T-helper 2 cell (primary cell): ENCODE measurements around the gene MOG.

ENCODE experiments used
- DNase-seq, 5 experiments: peaks; one replicate each; pipeline versions ENCODE4 v3.0.0 to v3.0.0-alpha.2; 2012 to 2022

Gene MOG

DNA sequence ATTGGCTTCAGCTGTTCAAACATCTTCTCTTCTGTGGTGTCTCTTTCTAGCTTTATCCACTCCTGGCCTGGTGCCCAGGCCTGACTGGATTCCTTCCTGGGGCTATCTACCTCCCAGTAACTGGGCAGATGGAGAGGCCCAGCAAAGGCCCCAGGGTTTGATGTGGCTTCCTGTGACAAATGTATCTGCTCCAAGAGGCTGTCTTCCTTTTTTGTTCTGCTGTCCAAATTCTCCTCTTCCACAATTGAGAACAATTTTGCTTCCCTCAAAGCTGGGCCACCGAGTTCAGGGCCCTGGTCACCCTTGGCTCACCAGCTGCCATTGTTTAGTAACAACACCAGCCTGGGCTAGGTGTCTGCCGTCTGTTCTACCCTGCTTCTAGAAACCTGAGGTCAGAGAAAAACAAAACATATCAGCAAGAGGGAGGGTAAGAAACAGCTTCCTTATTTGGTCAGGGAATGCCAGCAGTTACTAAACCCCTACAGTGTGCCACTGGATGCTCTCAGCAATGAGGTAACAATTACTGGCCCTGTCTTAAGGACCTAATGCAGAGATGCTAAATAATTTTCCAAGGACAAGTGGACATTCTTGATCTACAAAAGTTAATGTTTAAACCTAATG, 20.2 kb downstream of the MOG start:
- no peak for DNase-seq

DNA sequence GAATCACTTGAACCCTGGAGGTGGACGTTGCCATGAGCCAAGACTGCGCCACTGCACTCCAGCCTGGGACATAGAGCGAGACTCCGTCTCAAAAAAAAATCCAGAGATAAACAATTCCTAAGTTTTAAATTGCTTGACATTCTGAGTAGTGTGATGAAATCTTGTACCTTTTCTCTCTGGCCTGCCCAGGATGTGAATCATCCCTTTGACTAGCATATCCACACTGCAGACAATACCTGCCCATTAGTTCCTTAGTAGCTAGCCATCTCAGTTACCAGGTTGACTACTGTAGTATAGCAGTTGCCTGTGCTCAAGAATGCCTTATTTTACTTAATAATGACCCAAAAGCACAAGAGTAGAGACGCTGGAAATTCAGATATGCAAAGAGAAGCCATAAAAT, 21.2 kb downstream of the MOG start:
- DNase-seq, result no peak

DNA sequence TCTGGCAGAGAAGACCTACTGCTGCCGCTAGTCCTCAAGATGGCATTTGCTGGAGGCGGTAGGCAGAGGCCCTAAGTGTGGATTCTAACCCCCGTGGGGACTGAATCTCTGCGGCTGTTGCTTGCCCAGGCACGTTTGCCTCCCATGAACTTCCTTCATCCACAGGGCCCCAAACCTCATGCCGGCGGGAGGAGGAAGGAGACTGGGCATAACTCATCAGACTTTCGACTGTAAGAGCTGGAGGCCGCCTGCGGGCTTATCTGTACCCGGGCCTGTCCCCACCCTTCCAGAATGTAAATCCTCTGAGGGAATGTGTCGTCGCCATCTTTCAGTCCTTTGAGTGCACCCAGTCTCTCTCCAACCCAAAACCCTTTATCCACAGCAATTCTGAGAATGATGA, 23.1 kb downstream of the MOG start:
- no peak for DNase-seq

DNA sequence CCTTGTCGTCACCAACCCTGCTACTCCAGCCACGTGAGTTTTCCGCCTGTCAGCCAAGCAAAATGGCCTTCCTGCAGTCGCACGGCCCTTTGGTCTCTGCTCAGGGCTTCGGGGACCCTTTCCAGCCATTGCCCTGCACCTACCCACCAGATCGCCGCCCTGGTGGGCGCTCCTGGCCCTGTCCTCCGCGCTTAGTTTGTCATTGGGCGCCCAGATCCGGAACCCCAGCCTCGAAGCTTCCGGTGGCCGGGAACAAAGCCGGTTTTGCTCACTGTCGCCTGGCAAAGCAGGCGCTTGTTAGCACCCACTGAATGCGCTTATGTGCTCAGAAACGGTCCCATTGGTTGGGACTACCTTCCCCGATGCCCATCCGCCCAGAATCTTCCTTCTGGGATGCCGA, 23.5 kb downstream of the MOG start:
- DNase-seq, result no peak

DNA sequence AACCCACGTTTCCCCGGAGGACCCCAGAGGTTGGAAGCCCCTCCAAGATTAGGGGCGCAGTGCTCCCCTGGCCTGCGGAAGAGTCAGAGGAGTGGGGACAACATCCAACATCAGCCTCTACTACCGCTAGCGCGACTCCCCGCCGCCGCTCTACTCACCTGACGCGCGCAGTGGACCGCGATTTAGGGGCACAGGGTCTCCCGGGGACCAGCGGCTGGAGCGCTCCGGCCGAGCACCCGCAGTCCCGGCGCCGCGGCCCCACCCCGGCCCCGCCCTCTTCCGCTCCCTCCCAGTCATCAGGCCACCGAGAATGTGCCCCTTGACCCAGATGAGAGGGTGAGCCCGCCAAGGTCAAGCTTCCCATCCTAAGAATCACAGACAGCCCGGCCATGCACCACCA, 24.0 kb downstream of the MOG start, which contains the start of gene ZFP57:
Gene ZFP57 (minus strand): TSS at position 249 of the 400 bp plus-strand sequence. CDS start 4,149 bp downstream, outside the sequence.
- no peak for DNase-seq

DNA sequence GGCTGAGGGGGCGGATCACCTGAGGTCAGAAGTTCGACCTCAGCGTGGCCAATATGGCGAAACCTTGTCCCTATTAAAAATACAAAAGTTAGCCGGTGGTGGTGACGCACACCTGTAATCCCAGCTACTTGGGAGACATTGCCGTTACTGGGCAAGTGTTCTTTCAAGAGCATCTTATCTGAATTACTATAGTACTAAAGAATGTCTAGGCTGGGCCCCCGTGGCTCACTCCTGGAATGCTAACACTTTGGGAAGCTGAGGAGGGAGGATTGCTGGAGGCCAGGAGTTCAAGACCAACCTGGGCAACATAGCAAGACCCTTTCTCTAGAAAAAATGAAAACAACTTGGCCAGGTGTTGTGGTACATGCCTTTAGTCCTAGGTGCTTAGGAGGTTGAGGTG, 24.9 kb downstream of the MOG start:
- DNase-seq, result no peak

DNA sequence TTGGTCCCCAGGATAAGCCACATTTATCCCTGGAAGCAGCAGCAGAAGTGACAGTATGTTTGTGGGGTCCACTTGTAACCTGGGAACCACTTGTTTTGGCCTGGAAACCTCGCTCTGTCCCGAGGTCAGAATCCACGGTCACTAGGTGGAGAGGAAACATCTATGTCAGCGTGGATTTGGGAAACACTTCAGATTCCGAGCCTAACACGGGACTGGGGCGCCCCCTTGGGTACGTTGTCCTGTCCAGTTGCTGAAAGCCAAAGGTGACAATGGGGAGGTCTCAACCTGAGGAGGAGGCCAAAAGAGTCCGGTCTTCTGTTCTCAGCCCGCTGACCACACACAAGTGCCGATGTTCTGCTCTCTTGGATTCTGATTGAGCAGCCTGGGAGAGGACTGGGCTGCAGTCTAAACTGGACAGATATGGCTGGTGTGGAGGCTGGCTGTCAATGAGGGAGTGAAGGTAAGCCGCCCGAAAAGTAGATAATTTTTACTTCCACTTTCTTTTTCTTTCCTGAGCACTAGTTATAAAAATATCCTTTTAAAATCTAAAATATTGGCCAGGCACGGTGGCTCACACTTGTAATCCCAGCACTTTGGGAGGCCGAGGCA, 28.9 kb downstream of the MOG start:
- DNase-seq, result no peak

DNA sequence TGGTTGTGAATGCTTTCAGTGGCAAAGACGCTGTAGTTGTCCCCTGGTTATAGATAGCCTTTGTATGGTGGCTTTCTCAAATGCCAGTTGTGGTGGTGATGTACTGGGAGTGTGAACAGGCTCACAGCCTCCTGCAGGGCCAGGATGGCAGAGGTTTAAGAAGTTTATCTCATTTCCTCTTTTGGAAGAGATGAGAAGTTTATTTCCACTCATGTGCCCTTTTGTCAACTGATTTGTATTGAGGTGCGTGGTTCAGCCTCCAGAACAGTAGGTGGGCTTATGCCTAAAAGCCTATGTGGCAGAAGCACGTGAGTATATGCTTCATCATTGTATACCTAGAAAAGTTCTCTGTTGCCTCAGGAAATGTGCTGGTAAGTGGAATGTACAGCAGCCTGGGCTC, 37.7 kb downstream of the MOG start:
- no peak for DNase-seq

DNA sequence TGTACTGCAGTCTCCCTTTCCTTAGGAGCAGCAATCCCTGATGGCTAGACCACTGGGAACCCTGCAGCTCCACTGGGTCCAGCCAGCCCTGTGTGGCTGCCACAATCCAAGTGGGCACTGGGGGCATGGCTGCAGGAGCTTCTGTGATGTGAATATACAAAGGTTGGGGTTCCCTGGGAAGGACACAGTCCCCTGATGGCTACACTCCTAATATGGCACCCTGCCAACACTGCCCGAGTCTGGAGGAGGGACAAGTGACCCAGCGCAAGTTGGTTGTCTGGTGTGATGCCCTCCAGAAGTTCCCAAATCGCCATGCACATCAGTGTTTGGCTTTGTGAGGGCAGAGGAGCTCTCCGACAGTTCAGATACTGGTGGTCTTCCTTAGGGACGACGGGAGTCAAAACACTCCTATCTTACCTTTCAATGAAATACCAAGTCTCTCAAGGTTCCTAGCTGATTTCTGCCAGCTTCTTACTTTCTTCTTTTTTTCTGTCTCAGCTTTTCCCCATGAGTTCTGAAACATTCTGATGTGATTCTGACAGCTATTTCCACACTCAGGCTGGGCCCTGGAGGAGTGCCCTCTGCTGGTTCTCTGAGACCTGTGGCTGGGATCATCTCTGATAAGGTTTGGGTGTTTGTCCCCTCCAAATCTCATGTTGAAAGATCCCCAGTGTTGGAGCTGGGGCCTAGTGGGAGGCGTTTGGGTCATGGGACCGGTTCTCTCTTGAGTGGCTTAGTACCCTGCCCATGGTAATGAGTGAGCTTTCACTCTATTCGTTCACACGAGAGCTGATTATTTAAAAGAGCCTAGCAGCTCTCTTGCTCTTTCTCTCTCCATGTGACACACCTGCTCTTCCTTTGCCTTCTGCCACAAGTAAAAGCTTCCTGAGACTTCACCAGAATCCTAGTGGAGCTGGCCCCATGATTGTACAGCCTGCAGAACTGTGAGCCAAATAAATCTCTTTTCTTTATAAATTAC, 39.5 kb downstream of the MOG start:
- no peak for DNase-seq

DNA sequence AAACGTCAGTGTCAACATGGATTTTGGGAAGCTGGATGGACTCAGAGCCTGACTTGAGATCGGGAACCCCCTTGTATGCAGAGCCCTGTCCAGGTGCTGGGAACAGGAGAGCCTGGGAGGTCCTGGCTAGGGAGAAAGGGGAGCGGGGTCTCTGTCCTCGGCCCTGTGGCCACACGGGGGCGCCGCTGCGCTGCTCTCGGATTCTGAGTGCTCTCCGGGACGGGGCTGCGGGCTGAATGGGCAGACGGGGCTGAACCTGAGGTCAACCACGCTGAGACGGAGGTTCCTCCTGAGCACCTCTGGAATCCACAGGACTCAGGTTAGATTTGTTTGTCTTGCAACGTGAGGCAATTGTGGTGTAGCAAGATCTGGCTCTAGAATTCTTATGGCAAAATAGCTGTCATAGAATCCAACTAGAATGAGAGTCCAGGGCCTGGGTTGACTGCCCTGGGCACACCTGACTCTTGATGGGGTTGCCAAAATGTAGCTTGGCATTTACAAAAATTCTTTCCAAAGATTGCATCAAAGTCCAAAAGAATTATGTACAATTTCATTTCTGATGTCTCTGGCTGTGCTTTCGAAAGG, 45.7 kb downstream of the MOG start:
- peak in 4 of 5 experiments; percentile 51 to 69 (median 68) for DNase-seq

DNA sequence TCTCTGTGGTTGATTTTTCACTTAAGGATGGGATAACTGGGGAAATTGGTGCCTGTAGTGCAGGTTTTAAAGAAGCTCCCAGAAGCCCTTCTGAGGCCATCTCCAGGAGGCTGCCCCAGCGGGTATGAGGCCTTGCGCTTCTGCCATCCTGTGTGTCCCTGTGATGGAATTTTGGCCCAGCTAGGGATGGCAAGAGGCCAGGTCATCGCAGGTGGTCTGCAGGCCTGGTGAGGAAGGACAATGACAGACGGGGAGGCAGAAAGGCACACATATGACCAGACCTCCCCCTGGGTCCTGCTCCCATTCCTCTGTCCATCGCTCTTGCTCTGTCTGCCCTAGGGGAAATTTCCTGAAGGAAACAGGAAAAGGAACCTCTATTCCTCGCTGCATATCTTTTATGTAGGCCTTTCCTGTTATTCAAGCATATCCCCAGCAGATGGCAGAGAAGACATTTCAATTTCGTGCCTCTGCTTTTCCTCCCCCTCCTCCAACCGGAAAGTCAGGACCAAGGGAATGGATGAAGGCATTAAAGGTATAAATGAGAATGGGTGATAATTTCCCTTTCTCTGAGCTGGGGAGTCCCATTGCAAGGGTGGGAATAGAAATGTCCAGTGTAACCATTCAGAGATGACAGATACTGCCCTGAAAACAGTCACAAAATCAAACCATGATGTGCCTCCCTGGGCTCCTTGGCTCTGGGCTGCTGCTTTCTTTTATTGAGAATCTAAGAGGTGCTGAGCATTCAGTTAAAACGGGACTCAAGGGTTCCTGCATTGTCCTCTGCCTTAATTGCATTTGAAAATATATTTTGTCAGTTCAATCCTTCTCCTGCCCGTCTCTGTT, 48.7 kb downstream of the MOG start:
- DNase-seq, result no peak

DNA sequence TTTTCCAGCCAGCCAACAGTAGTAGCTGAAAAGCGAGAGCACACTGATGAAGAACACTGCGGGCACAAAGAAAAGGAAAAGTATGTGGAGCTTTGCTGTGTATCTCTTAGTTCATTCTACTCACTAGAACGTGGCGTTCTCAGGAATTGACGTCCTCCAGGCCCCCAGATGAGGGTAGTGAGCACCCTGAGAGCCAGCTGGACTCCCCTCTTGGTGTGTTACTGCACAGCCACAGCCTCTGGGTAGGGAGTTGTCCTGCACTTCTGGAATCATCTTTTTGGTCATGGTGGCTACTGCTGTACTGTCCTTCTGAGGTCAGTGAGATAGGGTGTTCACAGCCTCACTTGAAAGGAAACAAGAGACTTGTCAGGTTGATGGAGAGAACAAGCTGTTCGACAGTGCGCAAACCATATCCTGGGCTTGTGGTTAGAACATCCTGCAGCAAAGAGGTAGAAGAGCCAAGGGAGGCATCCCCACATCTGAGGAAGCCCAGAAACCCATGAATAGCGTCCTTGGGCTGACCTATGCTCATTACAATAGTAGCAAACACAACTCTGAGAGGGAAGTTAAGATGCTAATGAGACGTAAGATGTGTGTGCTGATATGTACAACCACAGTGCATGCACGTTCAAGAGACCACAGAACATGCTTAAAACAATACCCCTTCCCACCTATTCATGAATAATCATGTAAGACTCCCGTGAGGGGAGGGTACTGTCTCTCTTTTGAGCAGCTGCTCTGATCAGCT, 51.7 kb downstream of the MOG start:
- DNase-seq, result peak in 3 of 5 experiments; percentile 64 to 94 (median 87)

DNA sequence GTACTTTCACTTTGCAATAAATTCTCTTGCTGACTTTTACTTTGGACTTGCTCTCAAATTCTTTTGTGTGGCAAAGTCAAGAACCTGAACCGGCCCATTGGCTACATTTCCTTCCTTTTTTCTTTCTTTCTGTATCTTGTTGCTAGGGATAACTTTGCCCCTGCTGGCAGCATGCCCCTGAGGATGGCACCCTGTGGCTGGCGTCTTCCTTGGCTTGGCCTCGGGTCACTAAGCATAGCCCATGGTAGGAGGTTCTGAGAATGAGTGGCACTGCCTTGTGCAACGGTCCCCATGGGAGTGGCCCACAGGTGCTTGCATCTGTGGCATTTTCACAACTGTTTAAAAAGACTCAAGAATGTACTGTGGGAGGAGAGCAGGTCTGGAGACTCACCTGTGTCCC, 52.3 kb downstream of the MOG start:
- DNase-seq, result no peak

DNA sequence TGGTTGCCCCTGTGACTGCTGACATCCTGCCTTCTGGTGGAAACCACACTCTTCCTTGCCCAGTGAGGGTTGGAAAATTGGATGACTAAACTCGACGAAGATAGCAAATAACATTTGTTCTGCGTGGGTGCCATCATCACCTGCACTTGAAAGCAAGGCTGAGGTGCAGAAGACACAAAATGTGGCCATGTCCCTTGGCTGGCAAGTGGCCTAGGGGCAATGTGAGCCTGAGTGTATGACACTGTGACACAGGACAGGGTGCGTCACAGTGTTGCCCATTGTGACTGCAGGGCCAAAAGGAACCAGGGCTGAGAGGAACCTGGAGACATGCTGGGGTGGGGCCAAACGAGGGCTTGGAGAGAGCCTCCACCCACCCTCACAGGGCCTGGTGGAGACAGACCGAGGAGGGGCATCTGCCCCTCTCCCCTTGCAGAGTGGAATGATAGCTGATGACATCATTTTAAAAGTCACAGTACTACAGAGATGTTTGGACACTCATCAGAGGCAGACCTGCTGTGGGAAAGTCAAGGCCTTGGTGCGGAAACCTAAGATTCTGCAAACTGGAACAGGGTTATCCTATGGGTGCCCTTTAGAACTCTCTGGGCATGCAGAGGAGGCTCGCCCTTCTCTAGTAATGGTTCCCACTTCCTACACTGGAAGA, 53.5 kb downstream of the MOG start:
- no peak for DNase-seq

DNA sequence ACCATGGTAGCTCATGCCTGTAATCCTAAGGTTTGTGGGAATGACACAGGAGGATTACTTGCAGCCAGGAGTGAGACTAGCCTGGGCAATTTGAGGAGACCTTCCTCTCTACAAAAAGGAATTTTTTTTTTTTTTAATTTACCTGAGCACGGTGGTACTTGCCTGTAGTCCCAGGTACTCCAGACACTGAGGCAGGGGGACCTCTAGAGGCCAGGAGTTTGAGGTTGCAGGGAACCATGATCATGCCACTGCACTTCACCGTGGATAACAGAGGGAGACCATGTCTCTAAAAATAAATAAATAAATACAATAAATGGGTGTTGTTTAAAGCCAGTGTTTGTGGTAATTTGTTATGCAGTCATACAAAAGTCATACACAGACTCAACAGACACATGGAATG, 64.0 kb downstream of the MOG start:
- DNase-seq, result peak in 1 of 5 experiments; percentile 47
